GM18505 (cell line): ENCODE measurements around the gene FAIM2.

Source experiments
- ATAC-seq: cut with Tn5 transposase; IDR thresholded peaks from one replicate; pipeline ENCODE4 v1.9.1; 2021; ENCODE audit not compliant: unreplicated experiment
- POLR2A ChIP-seq: IDR thresholded peaks from 4 replicates; pipeline ENCODE4 v1.6.1; 2011; ENCODE audit warnings: borderline replicate concordance; ENCODE audit not compliant: insufficient read depth, insufficient read length; ENCODE audit errors: extremely low read depth

Gene FAIM2

DNA sequence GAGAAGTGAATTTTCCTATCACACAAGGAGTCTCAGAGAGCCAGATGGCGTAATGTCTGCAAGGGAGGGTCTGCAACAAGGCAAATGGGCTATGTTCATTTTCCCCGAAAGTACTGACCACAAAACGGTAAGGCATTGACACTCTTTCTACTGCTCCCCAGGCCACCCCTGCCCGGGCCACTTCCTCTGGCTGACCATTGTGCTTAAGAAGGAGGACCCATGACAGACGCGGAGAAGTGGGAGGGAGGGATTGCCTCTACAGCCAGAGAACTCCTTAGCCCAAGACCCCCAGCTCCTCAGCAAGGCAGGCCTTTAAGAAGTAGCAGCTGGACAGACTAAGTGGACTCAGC lies 76.7 kb downstream of the FAIM2 start:
- no peak for TF ChIP-seq POLR2A
- no peak for ATAC-seq

DNA sequence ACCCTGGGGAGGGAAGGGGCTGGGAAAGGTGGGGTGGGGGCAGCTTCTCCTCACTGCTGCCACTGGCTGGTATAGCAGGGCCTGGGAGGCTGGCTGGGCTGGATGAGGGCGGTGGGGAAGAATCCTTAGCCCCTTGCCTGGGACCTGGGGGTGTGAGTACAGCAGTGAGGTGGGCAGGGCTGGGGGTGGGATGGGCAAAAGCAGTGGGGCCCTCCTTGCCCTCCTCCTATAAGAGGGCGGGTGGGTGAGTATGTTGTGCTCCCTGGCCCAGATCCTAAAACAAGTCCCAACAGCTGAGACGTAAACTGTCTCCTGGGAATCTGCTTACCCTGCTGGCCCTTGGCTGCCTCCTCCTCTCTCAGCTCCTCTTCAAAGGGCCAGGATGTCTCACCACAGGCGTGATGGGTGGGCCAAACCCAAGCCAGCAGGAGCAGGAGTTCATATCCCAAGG lies 77.7 kb downstream of the FAIM2 start:
- ATAC-seq = no peak
- TF ChIP-seq POLR2A = no peak

- no peak for TF ChIP-seq POLR2A
- ATAC-seq = no peak
Measured at GRCh38 chr12:49825360-49825970, 78.2 kb downstream of the FAIM2 start.

GRCh38 chr12:49824895-49825294 lies 78.8 kb downstream of the FAIM2 start:
- no peak for ATAC-seq
- no peak for TF ChIP-seq POLR2A

GRCh38 chr12:49824416-49824815 lies 79.3 kb downstream of the FAIM2 start:
- TF ChIP-seq POLR2A = no peak
- ATAC-seq = no peak

DNA sequence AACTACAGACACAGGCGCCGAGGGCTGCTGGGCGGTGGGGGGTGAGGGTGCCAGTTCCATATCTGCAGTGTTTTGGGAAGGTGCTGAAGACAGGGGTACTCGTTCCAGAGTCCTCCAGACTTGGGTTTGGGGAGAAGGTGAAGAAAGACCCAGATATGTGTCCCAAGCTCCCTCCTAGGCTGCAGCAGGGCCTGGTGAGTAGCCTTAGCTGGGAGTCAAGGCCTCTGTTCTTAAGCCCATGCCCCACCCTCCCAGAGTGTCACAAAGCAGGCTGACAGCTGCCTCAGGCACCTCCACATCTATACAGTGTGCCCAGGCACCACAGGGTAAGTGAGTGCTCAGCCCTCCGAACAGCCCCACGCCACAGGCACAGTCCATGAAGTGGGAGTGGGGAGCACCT lies 79.7 kb downstream of the FAIM2 start:
- ATAC-seq = no peak
- TF ChIP-seq POLR2A = no peak

GRCh38 chr12:49823350-49823749 lies 80.3 kb downstream of the FAIM2 start:
- no peak for ATAC-seq
- TF ChIP-seq POLR2A = no peak

- no peak for TF ChIP-seq POLR2A
- ATAC-seq = no peak
Measured at GRCh38 chr12:49821373-49822287, 82.1 kb downstream of the FAIM2 start.

GRCh38 chr12:49819786-49820185 lies 83.9 kb downstream of the FAIM2 start:
- TF ChIP-seq POLR2A = no peak
- no peak for ATAC-seq

GRCh38 chr12:49818241-49818895 lies 85.3 kb downstream of the FAIM2 start:
- TF ChIP-seq POLR2A = no peak
- ATAC-seq = no peak
